Ovary (tissue), 9 donors: ENCODE results near the gene YIF1A. TPM values are rescaled to one million over a fixed set of nuclear protein-coding genes. Genes with fewer than 3 reads are reported as not detected.

Experiments used
- DNase-seq, 5 donors: peaks; one replicate each; pipeline ENCODE4 v3.0.0-alpha.2; 2019 to 2020
- H3K27ac ChIP-seq, 2 donors: fragments of 200-600 bp; one replicate each; pipeline versions ENCODE4 v1.5.1 to v1.8.0; 2019 to 2022
- H3K27me3 ChIP-seq: fragments of 200-600 bp; one replicate; pipeline ENCODE4 v1.8.0; 2022
- H3K36me3 ChIP-seq: fragments of 200-600 bp; sonication (generic); one replicate; pipeline ENCODE4 v1.5.1; 2019
- H3K4me1 ChIP-seq: one replicate; pipeline ENCODE4 v1.8.1; 2013; ENCODE audit warnings: mild to moderate bottlenecking, moderate library complexity; ENCODE audit not compliant: insufficient read depth
- H3K4me3 ChIP-seq: fragments of 200-600 bp; sonication (generic); one replicate; pipeline ENCODE4 v1.5.1; 2017
- H3K9me3 ChIP-seq, 2 donors: fragments of 200-600 bp in 1 of 2; sonication (generic) in 1 of 2; one replicate each; pipeline versions ENCODE4 v1.5.1 to v1.8.1; 2013 to 2019; ENCODE audit warnings: mild to moderate bottlenecking in 1 of 2, moderate library complexity in 1 of 2
- EP300 ChIP-seq: sonication (generic); formaldehyde crosslinking; IDR thresholded peaks from one replicate; pipeline ENCODE4 v1.6.1; 2017; ENCODE audit warnings: antibody characterized with exemption
- POLR2A ChIP-seq: fragments of 450-650 bp; IDR thresholded peaks from one replicate; pipeline ENCODE4 v1.6.1; 2017; ENCODE audit warnings: antibody characterized with exemption, mild to moderate bottlenecking, moderate library complexity
- WGBS, 3 donors: extraction: QIAGEN DNeasy Blood & Tissue Kit in 1 of 3; methylation state at CpG; one replicate each; pipeline versions ENCODE4 v1.1.5 to v1.1.7; 2013 to 2017; 5-methylcytosine and 5-hydroxymethylcytosine counted together
- intact Hi-C, 4 donors: fragments of 100-400 bp; cut with DNase I; formaldehyde crosslinking; loops; one replicate each; pipeline versions ENCODE4 v1.11.0 to v1.15.1; 2022 to 2023
- polyA plus RNA-seq, 2 donors: library from polyadenylated mRNA; stranded (reverse); fragments of 200-250 nt in 1 of 2; fragments of 350-450 nt in 1 of 2; fragmentation: Illumina TruSeq in 1 of 2; extraction: RNeasy Lipid Tissue Mini Kit (QIAGEN cat#74804) in 1 of 2; gene quantifications; one replicate each; pipeline ENCODE4 v1.2.3, GENCODE V29; 2013 to 2014
- total RNA-seq, 7 donors: library from RNA; depleted of rRNA in 2 of 7; stranded (reverse); fragments of >200 nt in 2 of 7; fragmentation: NEBNext Ultra II Directional in 3 of 7; extraction: Animal tissue kit (Norgen Biotek cat#: 25700) in 3 of 7; gene quantifications; one replicate each; pipeline versions ENCODE4 v1.1.0 to v1.2.4, GENCODE V29; 2016 to 2023
- TF ChIP-seq, protein P1 (sequence below), 3 donors: fragments of 450-650 bp in 2 of 3; fragments of 200-600 bp in 1 of 3; IDR thresholded peaks; one replicate each; pipeline versions ENCODE4 v1.5.1 to v1.8.0; 2016 to 2022; ENCODE audit warnings: antibody characterized with exemption in 3 of 3, mild to moderate bottlenecking in 1 of 3
- donor health status: DM: no; HTN: no; CAD: no; lungs with moderate emphysema.
- donor health status: DM: no; HTN: no; CAD: no.
- donor health status: Bipolar disorder and iron deficiency.
- donor health status: DM: yes; HTN: yes; CAD: no.
- donor health status: DM: no; HTN: no; CAD: no.
- donor health status: DM: yes; HTN: yes; CAD: no.

YIF1A gene
- total and polyA plus RNA-seq, 9 donors = 39.3 to 91.0 (median 64.2) TPM

- peak overlapping the region; percentile 92 for H3K4me3 ChIP-seq
- no peaks in the 10 kb centered on the region for H3K27me3 ChIP-seq
- H3K4me1 ChIP-seq = peaks cover 13% of the 10 kb centered on the region
- no peak for TF ChIP-seq EP300
- TF ChIP-seq POLR2A = no peak
- TF ChIP-seq, protein P1, sequence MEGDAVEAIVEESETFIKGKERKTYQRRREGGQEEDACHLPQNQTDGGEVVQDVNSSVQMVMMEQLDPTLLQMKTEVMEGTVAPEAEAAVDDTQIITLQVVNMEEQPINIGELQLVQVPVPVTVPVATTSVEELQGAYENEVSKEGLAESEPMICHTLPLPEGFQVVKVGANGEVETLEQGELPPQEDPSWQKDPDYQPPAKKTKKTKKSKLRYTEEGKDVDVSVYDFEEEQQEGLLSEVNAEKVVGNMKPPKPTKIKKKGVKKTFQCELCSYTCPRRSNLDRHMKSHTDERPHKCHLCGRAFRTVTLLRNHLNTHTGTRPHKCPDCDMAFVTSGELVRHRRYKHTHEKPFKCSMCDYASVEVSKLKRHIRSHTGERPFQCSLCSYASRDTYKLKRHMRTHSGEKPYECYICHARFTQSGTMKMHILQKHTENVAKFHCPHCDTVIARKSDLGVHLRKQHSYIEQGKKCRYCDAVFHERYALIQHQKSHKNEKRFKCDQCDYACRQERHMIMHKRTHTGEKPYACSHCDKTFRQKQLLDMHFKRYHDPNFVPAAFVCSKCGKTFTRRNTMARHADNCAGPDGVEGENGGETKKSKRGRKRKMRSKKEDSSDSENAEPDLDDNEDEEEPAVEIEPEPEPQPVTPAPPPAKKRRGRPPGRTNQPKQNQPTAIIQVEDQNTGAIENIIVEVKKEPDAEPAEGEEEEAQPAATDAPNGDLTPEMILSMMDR (IDR thresholded peaks at IDR 0.05) = no peak
- peak overlapping the region; percentile 87 to 96 for H3K27ac ChIP-seq
- DNase-seq = peak in 3 of 5 donors; percentile 30 to 49 (median 47)
- no peaks in the 10 kb centered on the region for H3K9me3 ChIP-seq
- WGBS, 3 donors = 28 to 30% (median 28%) methylated on average over 20 of the region's 20 CpGs
- no peaks in the 10 kb centered on the region for H3K36me3 ChIP-seq
- intact Hi-C loops = loop anchor here in 1 of 4 donors (10.0 kb wide), 2 partner anchors 47 to 63 kb away; partner anchors contain the start of gene RIN1
Measured at GRCh38 chr11:66287889-66288670, 863 bp downstream of the YIF1A start.

DNA sequence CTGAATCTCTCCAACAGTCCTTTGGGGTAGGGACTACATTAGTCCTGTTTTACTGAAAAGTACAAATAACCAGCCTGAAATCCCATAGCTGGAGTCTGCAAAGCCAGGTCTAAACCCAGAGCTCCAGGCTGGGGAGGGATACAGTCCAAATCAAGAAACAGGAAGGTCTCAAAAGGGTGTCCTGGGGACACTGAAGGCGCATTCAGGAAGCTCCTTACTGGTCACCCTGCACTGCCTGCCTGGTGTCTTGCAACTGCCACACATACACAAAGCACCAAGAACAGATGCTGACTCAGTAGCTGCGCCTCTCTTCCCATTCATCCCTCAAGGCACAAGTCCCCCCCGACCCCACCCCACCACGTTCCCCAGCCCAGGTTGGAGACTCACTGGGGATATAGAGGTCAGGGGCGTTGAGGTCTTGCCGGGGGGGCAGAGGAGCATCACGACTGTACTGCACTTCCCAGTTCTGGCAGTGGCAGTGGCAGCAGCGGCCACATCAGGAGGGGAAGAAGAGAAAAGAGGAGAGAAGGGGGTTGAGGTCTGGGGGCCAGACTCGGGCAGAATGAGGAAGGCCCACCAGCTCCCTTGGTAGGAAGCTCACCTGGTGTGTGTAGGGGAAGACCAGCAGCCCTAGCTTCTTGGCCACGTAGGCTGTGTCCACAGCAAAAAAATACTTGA lies 1.6 kb downstream of the YIF1A start:
- Histone ChIP-seq H3K36me3 (no peaks in the 10 kb centered on the region), H3K4me1 (peaks cover 18% of the 10 kb centered on the region), H3K27me3 (no peaks in the 10 kb centered on the region), H3K9me3 (no peaks in the 10 kb centered on the region), H3K4me3 (no peak overlapping the region), H3K27ac (no peak overlapping the region)
- 67 to 73% (median 68%) methylated on average over 10 of the region's 10 CpGs for WGBS, 3 donors
- peak in 2 of 5 donors; percentile 23 to 44 for DNase-seq
- intact Hi-C loops = loop anchor here in 1 of 4 donors (10.0 kb wide), 2 partner anchors 47 to 63 kb away; partner anchors contain the start of gene RIN1
- no peak for TF ChIP-seq EP300

- peak in 3 of 5 donors; percentile 21 to 42 (median 23) for DNase-seq
- H3K4me1 ChIP-seq = peaks cover 18% of the 10 kb centered on the region
- TF ChIP-seq EP300 (no peak), POLR2A (no peak)
- TF ChIP-seq, protein P1 (IDR thresholded peaks at IDR 0.05) = no peak
- no peak overlapping the region for H3K27ac ChIP-seq
- H3K4me3 ChIP-seq = no peak overlapping the region
- H3K36me3 ChIP-seq = no peaks in the 10 kb centered on the region
- intact Hi-C loops = loop anchor here in 1 of 4 donors (10.0 kb wide), 2 partner anchors 48 to 62 kb away; partner anchors contain the start of gene RIN1
- 72 to 77% (median 73%) methylated on average over 5 of the region's 5 CpGs for WGBS, 3 donors
- H3K27me3 ChIP-seq = no peaks in the 10 kb centered on the region
- no peaks in the 10 kb centered on the region for H3K9me3 ChIP-seq
Measured at GRCh38 chr11:66286699-66287098, 2.2 kb downstream of the YIF1A start.

DNA sequence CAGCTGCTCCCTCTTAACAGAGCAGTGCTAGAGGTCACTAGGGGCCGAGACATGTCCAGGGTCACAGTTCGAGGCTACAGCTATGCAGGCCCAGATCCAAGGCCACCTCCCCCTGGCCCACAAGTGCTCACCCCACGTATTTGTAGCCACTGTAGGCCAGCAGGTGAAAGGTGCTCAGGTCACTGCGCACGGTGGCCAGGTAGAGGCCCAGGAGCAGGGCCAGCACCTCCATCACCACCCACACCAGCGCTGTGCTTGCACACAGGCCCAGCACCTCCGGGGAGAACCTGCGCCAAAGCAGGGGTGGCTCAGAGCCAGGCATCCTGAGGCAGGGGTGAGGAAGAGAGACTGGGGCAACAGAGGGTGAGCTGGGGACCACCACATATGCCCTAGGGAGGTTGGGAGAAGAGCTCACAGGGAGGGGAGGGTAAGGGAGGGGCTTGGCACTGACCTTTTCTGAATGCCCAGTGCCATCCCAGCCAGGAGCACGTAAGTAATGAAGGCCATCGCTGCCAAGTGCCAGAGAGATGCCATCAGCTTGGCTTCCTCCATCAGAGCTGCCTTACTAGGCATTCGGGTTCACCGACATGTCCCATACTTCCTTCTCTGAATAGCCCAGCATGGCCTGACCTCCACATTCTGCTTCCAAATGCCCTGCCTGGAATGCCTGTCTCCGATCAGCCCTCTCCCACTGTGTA lies 3.5 kb downstream of the YIF1A start:
- Histone ChIP-seq H3K4me3 (no peak overlapping the region), H3K4me1 (peaks cover 18% of the 10 kb centered on the region), H3K9me3 (no peaks in the 10 kb centered on the region), H3K27me3 (no peaks in the 10 kb centered on the region), H3K27ac (no peak overlapping the region), H3K36me3 (no peaks in the 10 kb centered on the region)
- DNase-seq = peak in 2 of 5 donors; percentile 39 to 51
- intact Hi-C loops = loop anchor here in 1 of 4 donors (10.0 kb wide), 2 partner anchors 49 to 61 kb away; partner anchors contain the start of gene RIN1
- 77 to 86% (median 84%) methylated on average over 13 of the region's 13 CpGs for WGBS, 3 donors
- no peak for TF ChIP-seq POLR2A
- no peak for TF ChIP-seq EP300
- TF ChIP-seq, protein P1 (IDR thresholded peaks at IDR 0.05) = no peak
